ENCODE data around the gene GDPD3. TPM values are rescaled to one million over a fixed set of nuclear protein-coding genes. Genes with fewer than 3 reads are reported as not detected.

The GDPD3 gene
- total RNA-seq, 2 experiments from 2014 or later: 5.2 to 6.4 TPM

- CTCF ChIA-PET: interaction anchor here (1.0 to 3.5 kb wide), 2 partner anchors 17 to 618 kb away, joined by 3 to 24 read pairs; partner anchors contain the start of gene TBX6
- H3K36me3 Mint-ChIP-seq (ENCODE audit: low read depth): peaks cover 64% of the 10 kb centered on the region
These were observed 37.6 kb downstream of the GDPD3 start, which contains the start of gene PPP4C for GRCh38 chr16:30075503-30076275. PPP4C (plus strand) TSS chr16:30075994; CDS start chr16:30076378, 384 bp downstream.

GRCh38 chr16:30070490-30070889, 42.8 kb downstream of the GDPD3 start:
- peaks cover 56% of the 10 kb centered on the region for H3K4me1 ChIP-seq (ENCODE audit: insufficient read depth, low read length)
- Mint-ChIP-seq H3K4me1 (ENCODE audit: low read depth) (peaks cover 42% of the 10 kb centered on the region), H3K4me3 (no peak overlapping the region), H3K27me3 (no peaks in the 10 kb centered on the region), H3K36me3 (ENCODE audit: low read depth) (peaks cover 72% of the 10 kb centered on the region), H3K9me3 (no peaks in the 10 kb centered on the region), H3K27ac (peak overlapping the region; percentile 61)
- H3K4me3 ChIP-seq (ENCODE audit: low read length): no peak overlapping the region
- DNase-seq: no peak
- no peak for ATAC-seq (ENCODE audit: poor library complexity)
- H3K9me3 ChIP-seq (ENCODE audit: control insufficient read depth in 1 of 2, insufficient read depth in 1 of 2, low read length in 2 of 2): peaks cover 0 to 4% of the 10 kb centered on the region in 2 experiments
- H3K36me3 ChIP-seq (ENCODE audit: insufficient read depth, low read length): peaks cover 59% of the 10 kb centered on the region
- ChIA-PET CTCF (no interaction called here), POLR2A (interaction anchor here (1.0 kb wide), 1 partner anchor 21 kb away, joined by 3 read pairs; the partner anchor contains the start of gene TBX6)
- intact Hi-C loops (cut with DNase I, micrococcal nuclease): loop anchor here in 1 of 2 experiments (10.0 kb wide), 1 partner anchor 434 kb away; no protein-coding TSS in a partner anchor
- no peak overlapping the region for H3K27ac ChIP-seq (ENCODE audit: low read depth in 1 of 2, low read length in 2 of 2)
- TF ChIP-seq CTCF (IDR thresholded peaks at IDR 0.05): no peak
- no peaks in the 10 kb centered on the region for H3K27me3 ChIP-seq (ENCODE audit: control insufficient read depth in 1 of 2, insufficient read depth in 2 of 2, low read length in 2 of 2)

More at GRCh38 chr16:30075503-30076275, 37.6 kb downstream of the GDPD3 start, which contains the start of gene PPP4C:
- peak within 1 kb of the TSS; percentile 98 for H3K4me3 ChIP-seq (ENCODE audit: low read length)
- H3K4me1 ChIP-seq (ENCODE audit: insufficient read depth, low read length): peaks cover 38% of the 10 kb centered on the region
- no peaks in the 10 kb centered on the region for H3K27me3 ChIP-seq (ENCODE audit: control insufficient read depth in 1 of 2, insufficient read depth in 2 of 2, low read length in 2 of 2)
- DNase-seq: peak; percentile 79 to 96 (median 86)
- POLR2A ChIA-PET: interaction anchor here (0.7 to 6.1 kb wide), 7 partner anchors 9 to 374 kb away, joined by 3 to 73 read pairs (median 5); partner anchors contain the start of genes ALDOA, CORO1A, SEPTIN1 and TBX6
- peak within 1 kb of the TSS; percentile 77 to 80 for H3K27ac ChIP-seq (ENCODE audit: low read depth in 1 of 2, low read length in 2 of 2)
- H3K36me3 ChIP-seq (ENCODE audit: insufficient read depth, low read length): peaks cover 45% of the 10 kb centered on the region
- no peaks in the 10 kb centered on the region for H3K9me3 ChIP-seq (ENCODE audit: control insufficient read depth in 1 of 2, insufficient read depth in 1 of 2, low read length in 2 of 2)
- no peak for TF ChIP-seq CTCF (IDR thresholded peaks at IDR 0.05)
- Mint-ChIP-seq H3K4me3 (peak within 1 kb of the TSS; percentile 98), H3K27me3 (no peaks in the 10 kb centered on the region), H3K27ac (peak within 1 kb of the TSS; percentile 96), H3K4me1 (ENCODE audit: low read depth) (peaks cover 39% of the 10 kb centered on the region), H3K9me3 (no peaks in the 10 kb centered on the region)
- intact Hi-C loops (cut with DNase I, micrococcal nuclease): loop anchor here (1.0 to 10.0 kb wide), 3 partner anchors 10 to 429 kb away; partner anchors contain the start of genes TBX6 (in 2 of the 2) and ALDOA (in 1 of the 2)
- peak; percentile 87 for ATAC-seq (ENCODE audit: poor library complexity)

- Histone ChIP-seq H3K36me3 (ENCODE audit: insufficient read depth, low read length) (peaks cover 59% of the 10 kb centered on the region), H3K27ac (ENCODE audit: low read depth in 1 of 2, low read length in 2 of 2) (peak overlapping the region in 1 of 2 donors; percentile 13), H3K9me3 (ENCODE audit: control insufficient read depth in 1 of 2, insufficient read depth in 1 of 2, low read length in 2 of 2) (peaks cover 0 to 4% of the 10 kb centered on the region in 2 experiments), H3K4me3 (ENCODE audit: low read length) (no peak overlapping the region), H3K4me1 (ENCODE audit: insufficient read depth, low read length) (peaks cover 50% of the 10 kb centered on the region), H3K27me3 (ENCODE audit: control insufficient read depth in 1 of 2, insufficient read depth in 2 of 2, low read length in 2 of 2) (no peaks in the 10 kb centered on the region)
- no peak for ATAC-seq (ENCODE audit: poor library complexity)
- no peak for DNase-seq
- peak overlapping the region; percentile 61 for H3K27ac Mint-ChIP-seq
- intact Hi-C loops (cut with DNase I, micrococcal nuclease): loop anchor here (5.0 to 10.0 kb wide), 6 partner anchors 45 to 565 kb away; partner anchors contain the start of genes GDPD3 (in 1 of the 2), MAZ (in 1 of the 2) and ZNF771 (in 1 of the 2)
- CTCF ChIA-PET: no interaction called here
- no peaks in the 10 kb centered on the region for H3K9me3 Mint-ChIP-seq
- POLR2A ChIA-PET: interaction anchor here (1.0 to 7.2 kb wide), 2 partner anchors 22 kb away, joined by 3 to 118 read pairs; partner anchors contain the start of gene TBX6
- no peak for TF ChIP-seq CTCF (IDR thresholded peaks at IDR 0.05)
- H3K36me3 Mint-ChIP-seq (ENCODE audit: low read depth): peaks cover 75% of the 10 kb centered on the region
- no peaks in the 10 kb centered on the region for H3K27me3 Mint-ChIP-seq
- peaks cover 37% of the 10 kb centered on the region for H3K4me1 Mint-ChIP-seq (ENCODE audit: low read depth)
- H3K4me3 Mint-ChIP-seq: peak overlapping the region; percentile 70
These were observed 43.5 kb downstream of the GDPD3 start for GRCh38 chr16:30069611-30070462.

Measured in CD4-positive, alpha-beta T cell (primary cell).